ENCODE results near the gene PCSK4. TPM values are rescaled to one million over a fixed set of nuclear protein-coding genes. Genes with fewer than 3 reads are reported as not detected.
"Not testable (repeated sequence)": the region's sequence is repeated elsewhere in the genome, so short reads cannot be mapped to it uniquely, and the experiment has no call there.

Gene PCSK4
- total RNA-seq, 6 donors from 2014 or later = 2.7 to 47.1 (median 6.8) TPM

- no peak for DNase-seq
- H3K4me1 ChIP-seq = no peaks in the 10 kb centered on the region
- no peak overlapping the region for H3K4me3 ChIP-seq
- WGBS, 2 donors = 82 to 85% methylated on average over 9 of the region's 9 CpGs
- H3K27me3 ChIP-seq = peaks cover 0 to 4% (median under 1%) of the 10 kb centered on the region in 4 donors
- H3K27ac ChIP-seq = no peak overlapping the region
- H3K9me3 ChIP-seq = no peaks in the 10 kb centered on the region
- H3K36me3 ChIP-seq = no peaks in the 10 kb centered on the region
- ATAC-seq (ENCODE audit: low FRiP score in 2 of 2) = no peak
- TF ChIP-seq CTCF (IDR thresholded peaks at IDR 0.05) (no peak), EP300 (IDR thresholded peaks at IDR 0.05) (no peak), POLR2AphosphoS5 (IDR thresholded peaks at IDR 0.05) (no peak), POLR2A (IDR thresholded peaks at IDR 0.05) (no peak)
Observed at GRCh38 chr19:1532003-1532402, 41.9 kb upstream of the PCSK4 start.

GRCh38 chr19:1531587-1531986, 41.4 kb upstream of the PCSK4 start:
- WGBS, 2 donors = 82 to 91% methylated on average over 8 to 11 of the region's 11 CpGs
- peaks cover 0 to 4% (median under 1%) of the 10 kb centered on the region in 4 donors for H3K27me3 ChIP-seq
- no peaks in the 10 kb centered on the region for H3K9me3 ChIP-seq
- H3K4me3 ChIP-seq = no peak overlapping the region
- H3K36me3 ChIP-seq = no peaks in the 10 kb centered on the region
- ATAC-seq (ENCODE audit: low FRiP score in 2 of 2) (no peak), DNase-seq (no peak)
- no peak for TF ChIP-seq POLR2A (IDR thresholded peaks at IDR 0.05)
- no peak for TF ChIP-seq EP300 (IDR thresholded peaks at IDR 0.05)
- no peak for TF ChIP-seq POLR2AphosphoS5 (IDR thresholded peaks at IDR 0.05)
- TF ChIP-seq CTCF (IDR thresholded peaks at IDR 0.05) = no peak
- no peak overlapping the region for H3K27ac ChIP-seq
- H3K4me1 ChIP-seq = no peaks in the 10 kb centered on the region

- not testable (repeated sequence) for H3K4me1 ChIP-seq; H3K36me3 ChIP-seq; H3K27me3 ChIP-seq; DNase-seq; ATAC-seq (ENCODE audit: low FRiP score in 2 of 2); H3K9me3 ChIP-seq; H3K27ac ChIP-seq; H3K4me3 ChIP-seq
- 88 to 91% methylated on average over 11 of the region's 11 CpGs for WGBS, 2 donors
Observed at GRCh38 chr19:1530856-1531255, 40.7 kb upstream of the PCSK4 start.

GRCh38 chr19:1529430-1529816, 39.3 kb upstream of the PCSK4 start:
- DNase-seq (no peak), ATAC-seq (ENCODE audit: low FRiP score in 2 of 2) (no peak)
- Histone ChIP-seq H3K4me1 (peaks cover 0 to under 1% (median 0%) of the 10 kb centered on the region in 4 donors), H3K27me3 (peaks cover 0 to 21% (median 6%) of the 10 kb centered on the region in 4 donors), H3K4me3 (no peak overlapping the region), H3K27ac (no peak overlapping the region), H3K9me3 (no peaks in the 10 kb centered on the region), H3K36me3 (no peaks in the 10 kb centered on the region)
- TF ChIP-seq POLR2A (IDR thresholded peaks at IDR 0.05) (no peak), POLR2AphosphoS5 (IDR thresholded peaks at IDR 0.05) (no peak), EP300 (IDR thresholded peaks at IDR 0.05) (no peak), CTCF (IDR thresholded peaks at IDR 0.05) (no peak)
- 77 to 82% methylated on average over 9 to 16 of the region's 16 CpGs for WGBS, 2 donors

GRCh38 chr19:1528596-1529429, 38.7 kb upstream of the PCSK4 start:
- TF ChIP-seq CTCF (IDR thresholded peaks at IDR 0.05) (no peak), POLR2A (IDR thresholded peaks at IDR 0.05) (no peak), POLR2AphosphoS5 (IDR thresholded peaks at IDR 0.05) (no peak), EP300 (IDR thresholded peaks at IDR 0.05) (no peak)
- Histone ChIP-seq H3K4me1 (peaks cover 0 to 7% (median 2%) of the 10 kb centered on the region in 4 donors), H3K27ac (no peak overlapping the region), H3K27me3 (peaks cover 0 to 28% (median 9%) of the 10 kb centered on the region in 4 donors), H3K4me3 (no peak overlapping the region), H3K36me3 (no peaks in the 10 kb centered on the region), H3K9me3 (no peaks in the 10 kb centered on the region)
- WGBS, 2 donors = 79 to 84% methylated on average over 11 to 20 of the region's 23 CpGs
- DNase-seq (no peak), ATAC-seq (ENCODE audit: low FRiP score in 2 of 2) (no peak)

All from upper lobe of left lung (tissue), 6 donors.